GM18511 (cell line): ENCODE data around the gene TNIK.
A peak's percentile ranks its signal among the peaks of the same experiment; 100 is the strongest.

Experiments
- ATAC-seq: cut with Tn5 transposase; IDR thresholded peaks from one replicate; pipeline ENCODE4 v1.9.1; 2021; ENCODE audit warnings: mild to moderate bottlenecking, moderate library complexity; ENCODE audit not compliant: unreplicated experiment

TNIK gene

GRCh38 chr3:171286580-171287249 lies 173.5 kb downstream of the TNIK start:
- peak; percentile 55 for ATAC-seq

GRCh38 chr3:171285287-171285686 lies 174.9 kb downstream of the TNIK start:
- ATAC-seq, result peak; percentile 46

DNA sequence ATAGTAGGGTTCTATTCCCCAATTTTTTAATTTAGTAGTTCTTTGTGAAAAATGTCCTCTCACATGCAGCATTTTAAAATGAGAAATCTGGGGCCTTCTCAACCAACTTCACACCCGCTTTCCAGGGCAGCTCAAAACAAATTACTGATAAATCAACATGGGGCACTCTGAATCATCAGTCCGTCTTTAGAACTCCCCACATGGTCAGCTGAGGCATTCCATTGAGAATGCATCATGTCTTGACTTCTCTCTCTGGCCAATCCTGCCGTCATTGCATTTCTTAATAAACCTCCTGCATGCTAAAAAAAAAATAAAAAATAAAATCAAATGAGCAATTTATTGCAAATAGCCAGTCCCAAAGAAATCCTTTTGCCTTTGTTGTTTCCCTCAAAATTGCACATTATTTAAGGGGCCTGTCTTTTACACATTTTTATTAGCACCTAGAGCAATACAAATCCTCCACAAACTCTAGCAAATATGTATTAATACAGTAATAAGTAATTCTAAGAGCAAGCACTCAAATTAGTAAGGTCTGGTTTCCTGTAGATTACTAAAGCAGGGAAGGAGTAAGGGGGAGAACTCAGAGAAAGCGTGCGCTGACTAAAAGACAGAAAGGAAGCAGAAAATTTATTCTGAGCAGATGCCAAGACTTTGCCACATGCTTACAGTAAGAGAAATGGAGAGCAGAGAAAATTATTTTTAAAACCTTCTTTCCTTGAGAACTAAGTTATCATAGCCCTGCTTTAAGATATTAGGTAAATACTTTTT lies 175.7 kb downstream of the TNIK start:
- peak; percentile 56 for ATAC-seq

- no peak for ATAC-seq
These were observed 176.4 kb downstream of the TNIK start for GRCh38 chr3:171283848-171284222.

DNA sequence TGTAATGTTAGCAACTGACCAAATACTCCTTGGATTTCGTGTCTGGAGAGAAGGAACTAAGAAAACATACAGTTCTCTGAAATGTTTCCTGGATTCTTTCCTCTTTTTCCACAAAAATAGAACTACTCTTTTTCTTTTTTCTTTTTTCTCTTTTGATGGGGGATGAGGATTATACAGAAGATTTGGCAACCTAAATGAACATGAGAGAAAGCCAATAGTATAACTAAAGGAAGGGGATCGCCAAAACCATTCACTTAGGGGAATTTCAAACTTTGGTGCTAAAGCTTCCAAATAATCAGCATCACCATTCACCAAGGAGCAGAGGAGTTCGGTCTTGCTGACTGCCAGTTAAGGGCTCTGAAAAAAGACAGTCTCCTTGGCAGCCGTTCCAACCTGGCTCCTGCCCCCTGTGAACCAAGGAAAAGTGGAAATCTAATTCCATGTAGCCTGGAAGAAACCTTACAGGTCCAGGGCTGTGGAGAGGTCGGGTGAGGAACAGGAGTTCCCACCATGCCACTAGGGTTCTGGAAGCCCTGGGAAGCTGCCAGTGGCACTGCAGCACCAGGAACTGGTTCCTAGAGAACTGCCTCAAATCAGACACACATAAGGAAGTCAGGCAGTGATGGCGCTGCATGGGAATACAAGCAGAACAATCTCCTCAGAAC lies 176.9 kb downstream of the TNIK start:
- ATAC-seq, result no peak

DNA sequence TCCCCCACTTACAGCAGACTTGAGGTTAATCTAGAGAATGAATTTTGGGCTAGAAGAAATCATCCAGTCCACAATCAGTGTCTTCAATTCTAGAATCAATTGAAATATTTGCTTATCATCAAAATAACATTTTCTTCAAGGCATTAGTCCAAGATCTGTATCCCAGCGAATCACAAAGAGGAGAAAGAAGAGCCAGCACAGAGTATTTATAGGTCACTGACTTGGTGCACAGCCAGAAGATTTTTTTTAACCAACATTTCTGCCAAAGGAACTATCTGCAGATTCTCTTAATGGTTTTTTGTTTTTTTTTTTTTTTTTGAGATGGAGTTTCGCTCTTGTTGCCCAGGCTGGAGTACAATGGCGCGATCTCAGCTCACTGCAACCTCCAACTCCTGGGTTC lies 178.2 kb downstream of the TNIK start:
- ATAC-seq, result no peak

GRCh38 chr3:171281256-171281992 lies 178.8 kb downstream of the TNIK start:
- no peak for ATAC-seq

DNA sequence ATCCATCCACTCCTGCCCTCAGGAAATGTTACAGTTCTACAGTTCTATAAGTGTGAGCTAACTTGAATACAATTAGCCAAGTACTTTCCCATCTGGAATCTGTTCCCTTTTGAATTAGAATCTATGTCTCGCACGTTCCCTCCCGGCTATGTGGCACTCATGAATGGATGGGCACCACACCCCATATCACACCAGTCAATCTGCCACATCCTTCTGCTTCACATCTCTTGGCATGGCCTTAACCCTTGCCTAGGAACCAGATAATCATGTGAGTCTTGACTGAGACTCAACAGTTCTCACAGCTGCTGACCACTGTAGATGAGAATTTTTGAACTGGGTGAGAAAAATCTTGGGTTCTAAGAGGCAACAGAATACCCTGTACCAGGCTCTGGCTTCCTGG lies 180.2 kb downstream of the TNIK start:
- no peak for ATAC-seq

GRCh38 chr3:171278299-171278590 lies 182.0 kb downstream of the TNIK start:
- ATAC-seq, result no peak

DNA sequence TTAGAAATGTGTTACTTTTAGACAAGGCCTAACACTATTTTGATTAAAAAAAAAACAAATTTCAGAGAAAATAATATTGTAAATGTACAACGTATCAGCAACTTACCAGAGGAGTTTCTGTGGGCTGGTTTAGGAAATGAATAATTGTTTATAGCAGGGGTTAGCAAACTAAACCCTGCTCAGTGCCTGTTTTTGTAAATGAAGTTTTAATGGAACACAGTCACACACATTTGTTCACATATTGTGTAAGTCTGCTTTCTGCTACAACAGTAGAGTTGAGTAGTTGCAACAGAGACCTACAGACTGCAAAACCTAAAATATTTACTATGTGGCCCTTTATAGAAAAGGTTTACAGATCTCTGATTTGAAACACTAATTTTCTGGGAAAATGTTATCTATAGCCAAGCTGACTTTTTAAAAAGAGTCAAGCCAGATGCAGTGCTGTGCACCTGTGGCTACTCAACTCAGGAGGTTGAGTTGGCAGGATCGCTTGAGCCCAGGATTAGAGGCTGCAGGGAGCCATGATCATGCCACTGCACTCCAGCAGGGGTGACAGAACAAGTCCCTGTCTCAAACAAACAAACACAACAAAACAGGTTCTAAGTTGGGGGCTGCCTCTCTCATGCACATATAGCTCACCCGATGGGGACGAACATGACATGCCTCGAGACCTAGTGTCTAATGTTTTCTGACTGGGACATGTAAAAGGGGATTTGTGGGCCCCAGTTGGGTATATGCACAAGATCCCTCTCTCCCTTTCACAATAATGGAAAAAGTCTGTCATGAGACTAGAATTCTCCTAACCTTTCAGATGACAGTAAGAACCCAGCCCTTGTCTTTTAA lies 182.5 kb downstream of the TNIK start:
- no peak for ATAC-seq

DNA sequence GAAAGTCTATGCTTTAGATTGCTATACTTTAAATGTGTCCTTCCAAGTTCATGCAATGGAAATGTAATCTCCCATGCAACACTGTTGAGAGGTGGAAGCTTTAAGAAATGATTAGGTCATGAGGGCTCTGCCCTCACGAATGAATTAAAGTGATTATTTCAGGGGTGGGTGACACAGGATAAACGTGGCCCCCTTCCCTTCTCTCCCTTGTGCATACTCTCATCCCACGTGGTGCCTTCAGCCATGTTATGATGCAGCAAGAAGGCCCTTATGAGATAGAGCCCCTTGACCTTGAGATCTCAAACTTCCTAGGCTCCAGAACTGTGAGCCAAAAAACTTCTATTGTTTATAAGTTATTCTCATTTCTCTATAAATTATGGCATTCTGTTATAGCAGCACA lies 183.3 kb downstream of the TNIK start:
- ATAC-seq, result no peak

GRCh38 chr3:171274222-171274621 lies 186.0 kb downstream of the TNIK start:
- no peak for ATAC-seq

GRCh38 chr3:171270541-171270940 lies 189.7 kb downstream of the TNIK start:
- ATAC-seq, result no peak

GRCh38 chr3:171269542-171269941 lies 190.7 kb downstream of the TNIK start:
- peak; percentile 54 for ATAC-seq

- no peak for ATAC-seq
These were observed 191.5 kb downstream of the TNIK start for GRCh38 chr3:171268677-171269076.

DNA sequence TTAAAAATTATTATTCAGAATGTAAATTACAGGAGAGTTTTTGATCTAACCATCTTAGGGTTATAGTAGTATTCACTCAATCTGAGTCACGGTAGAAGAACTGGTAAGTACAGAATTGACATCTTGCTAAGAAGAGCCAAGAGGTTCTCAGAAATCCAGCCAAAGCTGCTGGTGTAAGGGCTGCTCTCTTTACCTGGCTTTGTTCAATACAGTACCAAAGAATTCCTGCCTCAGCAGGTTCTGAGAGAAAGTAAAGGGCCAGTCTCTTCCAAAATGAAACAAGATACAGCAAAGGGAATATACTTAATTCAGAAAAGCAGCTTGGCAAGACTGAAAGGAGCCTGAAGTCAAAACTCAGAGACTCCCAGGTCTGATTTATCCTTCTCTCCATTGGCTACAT lies 193.1 kb downstream of the TNIK start:
- peak; percentile 29 for ATAC-seq

DNA sequence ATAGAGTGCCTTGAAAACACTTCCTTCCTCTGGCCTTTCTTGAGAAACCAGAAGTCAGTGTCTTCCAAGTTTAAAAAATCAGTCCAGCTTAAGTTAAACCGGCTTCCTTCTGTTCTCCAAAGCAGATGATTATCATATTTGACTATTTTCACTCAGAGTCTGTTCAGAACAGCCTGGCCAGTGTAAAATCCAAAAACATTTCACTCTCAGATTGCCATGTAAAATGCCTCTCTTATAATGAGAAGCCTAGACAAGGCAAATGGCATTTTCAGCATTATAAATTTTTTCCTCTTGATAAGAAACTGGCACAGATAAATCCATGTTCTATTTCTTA lies 193.5 kb downstream of the TNIK start:
- no peak for ATAC-seq

DNA sequence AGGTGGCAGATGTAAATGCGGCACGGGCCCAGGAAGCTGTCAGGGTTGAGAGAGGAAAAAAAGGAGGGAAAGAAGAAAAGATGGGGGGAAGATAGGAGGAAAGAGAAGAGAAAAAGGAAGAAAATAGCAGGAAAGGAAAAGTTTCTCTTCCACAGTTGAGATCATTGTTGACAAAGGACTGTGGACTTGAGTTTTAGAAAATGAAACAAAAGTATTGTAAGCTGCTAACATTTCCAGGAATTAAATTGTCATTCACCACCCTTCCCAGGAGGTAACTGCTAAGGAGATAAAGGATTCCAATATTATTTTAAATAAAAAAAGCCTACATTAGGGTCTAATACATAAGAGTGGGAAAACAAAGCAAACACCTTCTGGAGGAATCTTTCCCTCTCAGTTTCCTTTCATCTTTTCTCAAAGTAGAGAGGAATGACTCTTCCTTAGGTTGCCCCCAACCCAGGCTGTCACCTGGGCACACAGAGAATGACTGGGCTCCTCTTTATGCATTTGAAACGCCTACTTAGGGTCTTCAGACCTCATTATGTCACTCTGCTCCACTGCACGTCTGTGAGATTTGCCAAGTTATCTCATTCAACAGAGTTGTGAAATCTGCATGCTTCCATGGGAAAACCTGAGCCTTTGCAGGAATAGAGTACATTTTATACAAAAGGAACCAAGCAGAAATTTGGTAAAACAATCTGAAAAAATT lies 194.0 kb downstream of the TNIK start:
- ATAC-seq, result no peak

- ATAC-seq, result no peak
These were observed 195.4 kb downstream of the TNIK start for GRCh38 chr3:171264758-171265157.

GRCh38 chr3:171262431-171262830 lies 197.8 kb downstream of the TNIK start:
- no peak for ATAC-seq
